Measurements from ENCODE around the gene IPCEF1. TPM values are rescaled to one million over a fixed set of nuclear protein-coding genes. Genes with fewer than 3 reads are reported as not detected.

Gene IPCEF1
- polyA plus RNA-seq, 1 donor (not counting 4 experiments of a cell fraction or from before 2014, with no cell fraction given), result 0.21 TPM

GRCh38 chr6:154350293-154350692 lies 6.3 kb downstream of the IPCEF1 start:
- Histone ChIP-seq H2AFZ (ENCODE audit: control insufficient read depth, low read length) (no peak overlapping the region), H3K4me3 (ENCODE audit: control insufficient read depth in 2 of 3, extremely low read depth in 1 of 3, insufficient read depth in 2 of 3, low read depth in 1 of 3, low read length in 3 of 3) (no peak overlapping the region), H3K79me2 (ENCODE audit: control insufficient read depth, insufficient read depth, low read length) (no peaks in the 10 kb centered on the region), H3K36me3 (ENCODE audit: control insufficient read depth in 2 of 2, extremely low read depth in 1 of 2, insufficient read depth in 2 of 2, low read length in 2 of 2) (no peaks in the 10 kb centered on the region), H3K27ac (ENCODE audit: control insufficient read depth, insufficient read depth, low read length) (no peak overlapping the region), H3K9me3 (ENCODE audit: control insufficient read depth, low read depth, low read length) (no peaks in the 10 kb centered on the region), H4K20me1 (ENCODE audit: control insufficient read depth, extremely low read depth, insufficient read depth, low read length) (no peaks in the 10 kb centered on the region), H3K4me2 (ENCODE audit: control insufficient read depth, extremely low read depth, insufficient read depth, low read depth, low read length) (no peak overlapping the region), H3K9ac (ENCODE audit: control insufficient read depth, extremely low read depth, insufficient read depth, low read length) (no peak overlapping the region), H3K4me1 (ENCODE audit: control insufficient read depth, extremely low read depth, insufficient read depth, low read length) (no peaks in the 10 kb centered on the region), H3K27me3 (ENCODE audit: control insufficient read depth, extremely low read depth, insufficient read depth, low read length) (no peaks in the 10 kb centered on the region), H3K9me1 (ENCODE audit: control insufficient read depth, extremely low read depth, insufficient read depth, low read length) (no peaks in the 10 kb centered on the region)
- TF ChIP-seq EZH2 (IDR thresholded peaks at IDR 0.05; ENCODE audit: low read length) (no peak), CTCF (optimal IDR thresholded peaks at IDR 0.05 in 1 of 3, IDR thresholded peaks at IDR 0.05 in 1 of 3, conservative IDR thresholded peaks at IDR 0.05 in 1 of 3; ENCODE audit: extremely low read depth in 1 of 3, insufficient read depth in 2 of 3, low read length in 3 of 3) (no peak)
- dilution Hi-C loops (cut with MboI; ENCODE audit: extremely low pct_ligation_motif_present, low sequenced_read_pairs), result no loop called here
- DNase-seq (ENCODE audit: low read depth, low spot score) (no peak), FAIRE-seq (no peak)

GRCh38 chr6:154347981-154348380 lies 8.6 kb downstream of the IPCEF1 start:
- FAIRE-seq (no peak), DNase-seq (ENCODE audit: low read depth, low spot score) (no peak)
- H3K9me1 ChIP-seq (ENCODE audit: control insufficient read depth, extremely low read depth, insufficient read depth, low read length), result no peaks in the 10 kb centered on the region
- H2AFZ ChIP-seq (ENCODE audit: control insufficient read depth, low read length), result no peak overlapping the region
- no peak overlapping the region for H3K4me2 ChIP-seq (ENCODE audit: control insufficient read depth, extremely low read depth, insufficient read depth, low read depth, low read length)
- no peaks in the 10 kb centered on the region for H4K20me1 ChIP-seq (ENCODE audit: control insufficient read depth, extremely low read depth, insufficient read depth, low read length)
- no peaks in the 10 kb centered on the region for H3K27me3 ChIP-seq (ENCODE audit: control insufficient read depth, extremely low read depth, insufficient read depth, low read length)
- no peak for TF ChIP-seq CTCF (optimal IDR thresholded peaks at IDR 0.05 in 1 of 3, IDR thresholded peaks at IDR 0.05 in 1 of 3, conservative IDR thresholded peaks at IDR 0.05 in 1 of 3; ENCODE audit: extremely low read depth in 1 of 3, insufficient read depth in 2 of 3, low read length in 3 of 3)
- no peak for TF ChIP-seq EZH2 (IDR thresholded peaks at IDR 0.05; ENCODE audit: low read length)
- H3K79me2 ChIP-seq (ENCODE audit: control insufficient read depth, insufficient read depth, low read length), result no peaks in the 10 kb centered on the region
- no peak overlapping the region for H3K4me3 ChIP-seq (ENCODE audit: control insufficient read depth in 2 of 3, extremely low read depth in 1 of 3, insufficient read depth in 2 of 3, low read depth in 1 of 3, low read length in 3 of 3)
- H3K9ac ChIP-seq (ENCODE audit: control insufficient read depth, extremely low read depth, insufficient read depth, low read length), result no peak overlapping the region
- dilution Hi-C loops (cut with MboI; ENCODE audit: extremely low pct_ligation_motif_present, low sequenced_read_pairs), result loop anchor here (25.0 kb wide), 1 partner anchor 186 kb away; no protein-coding TSS in a partner anchor
- no peak overlapping the region for H3K27ac ChIP-seq (ENCODE audit: control insufficient read depth, insufficient read depth, low read length)
- H3K9me3 ChIP-seq (ENCODE audit: control insufficient read depth, low read depth, low read length), result no peaks in the 10 kb centered on the region
- no peaks in the 10 kb centered on the region for H3K36me3 ChIP-seq (ENCODE audit: control insufficient read depth in 2 of 2, extremely low read depth in 1 of 2, insufficient read depth in 2 of 2, low read length in 2 of 2)
- H3K4me1 ChIP-seq (ENCODE audit: control insufficient read depth, extremely low read depth, insufficient read depth, low read length), result peaks cover 7% of the 10 kb centered on the region

All from keratinocyte (primary cell).